Kidney glomerular epithelial cell (primary cell): Measurements from ENCODE around the gene PRKAG2.
"Not testable (repeated sequence)": the region's sequence is repeated elsewhere in the genome, so short reads cannot be mapped to it uniquely, and the experiment has no call there.

Source experiments
- DNase-seq: peaks from one replicate; lab custom pipeline; 2025; lab: John Stamatoyannopoulos, UW

Gene PRKAG2

GRCh38 chr7:151549083-151549482, 327.8 kb downstream of the PRKAG2 start:
- no peak for DNase-seq

GRCh38 chr7:151544183-151544582, 332.7 kb downstream of the PRKAG2 start:
- DNase-seq, result no peak

GRCh38 chr7:151542606-151543130, 334.2 kb downstream of the PRKAG2 start:
- no peak for DNase-seq

GRCh38 chr7:151541709-151542499, 335.0 kb downstream of the PRKAG2 start:
- no peak for DNase-seq

- no peak for DNase-seq
These were observed 336.8 kb downstream of the PRKAG2 start for GRCh38 chr7:151540146-151540545.

- DNase-seq, result no peak
These were observed 337.7 kb downstream of the PRKAG2 start for GRCh38 chr7:151539088-151539671.

DNA sequence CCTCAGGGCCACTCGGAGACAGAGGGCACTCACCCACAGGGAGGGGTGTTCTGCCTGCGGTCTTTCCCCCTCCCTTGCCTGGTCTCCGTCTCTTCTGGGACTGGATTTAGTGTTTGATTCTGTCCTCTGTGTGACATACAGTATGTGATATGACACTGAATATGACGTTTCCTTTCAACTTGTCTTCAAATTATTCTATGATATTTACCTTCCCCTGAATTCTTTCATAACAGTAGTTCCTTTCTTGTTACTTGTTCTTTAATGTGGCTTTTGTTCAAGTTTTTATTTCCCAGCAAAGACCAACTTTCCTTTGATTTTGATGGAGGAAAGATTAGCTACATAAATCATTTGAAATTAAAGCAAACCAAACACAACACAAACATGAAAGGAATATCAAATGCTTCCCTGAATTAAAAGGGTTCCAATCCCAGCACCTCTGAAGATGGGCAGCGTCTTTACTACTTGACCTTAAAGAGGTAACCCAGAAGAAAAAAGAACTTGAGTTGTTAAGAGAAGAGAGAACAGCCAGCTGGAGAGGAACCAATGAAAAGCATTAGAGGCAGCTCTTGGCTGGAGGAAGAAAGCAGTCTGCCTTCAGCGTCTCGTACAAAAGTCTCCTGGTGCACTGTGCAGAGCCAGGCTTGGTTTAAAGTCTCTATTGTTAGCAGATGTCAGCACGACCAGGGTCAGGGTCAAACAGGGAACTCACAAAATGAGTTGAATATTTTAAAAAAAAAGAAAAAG, 338.9 kb downstream of the PRKAG2 start:
- DNase-seq, result no peak

DNA sequence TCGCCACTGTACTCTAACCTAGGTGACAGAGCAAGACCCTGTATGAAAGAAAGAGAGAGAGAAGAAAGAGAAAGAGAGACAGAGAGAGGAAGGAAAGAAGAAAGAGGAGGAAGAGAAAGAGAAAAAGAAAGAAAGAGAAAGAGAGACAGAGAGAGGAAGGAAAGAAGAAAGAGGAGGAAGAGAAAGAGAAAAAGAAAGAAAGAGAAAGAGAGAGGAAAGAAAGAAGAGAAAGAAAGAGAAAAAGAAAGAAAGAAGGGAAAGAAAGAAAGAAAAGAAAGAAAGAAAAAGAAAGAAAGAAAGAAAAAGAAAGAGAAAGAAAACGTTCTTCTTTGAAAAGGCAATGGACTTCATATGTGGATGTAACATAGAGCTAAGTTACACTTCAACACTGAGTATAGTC, 340.7 kb downstream of the PRKAG2 start:
- DNase-seq, result not testable (repeated sequence)

GRCh38 chr7:151529842-151530241, 347.1 kb downstream of the PRKAG2 start:
- DNase-seq, result no peak

DNA sequence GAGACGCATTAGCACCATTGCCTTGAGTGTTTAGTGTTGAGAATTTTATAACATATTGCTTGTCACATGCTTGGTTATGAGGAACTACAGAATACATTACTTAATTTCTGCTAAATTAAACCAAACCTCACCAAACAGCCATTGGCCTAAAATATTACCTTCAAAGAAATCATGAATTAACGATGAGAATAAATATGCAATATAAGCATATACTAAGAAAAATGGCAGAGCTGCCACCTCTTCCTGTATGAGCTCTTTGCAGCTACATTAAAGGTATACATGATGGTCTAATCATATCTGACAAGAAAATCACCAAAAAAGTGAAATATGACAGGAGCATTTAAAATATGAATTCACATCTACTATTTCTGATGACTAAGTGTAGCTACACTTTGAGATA, 352.1 kb downstream of the PRKAG2 start:
- DNase-seq, result no peak

DNA sequence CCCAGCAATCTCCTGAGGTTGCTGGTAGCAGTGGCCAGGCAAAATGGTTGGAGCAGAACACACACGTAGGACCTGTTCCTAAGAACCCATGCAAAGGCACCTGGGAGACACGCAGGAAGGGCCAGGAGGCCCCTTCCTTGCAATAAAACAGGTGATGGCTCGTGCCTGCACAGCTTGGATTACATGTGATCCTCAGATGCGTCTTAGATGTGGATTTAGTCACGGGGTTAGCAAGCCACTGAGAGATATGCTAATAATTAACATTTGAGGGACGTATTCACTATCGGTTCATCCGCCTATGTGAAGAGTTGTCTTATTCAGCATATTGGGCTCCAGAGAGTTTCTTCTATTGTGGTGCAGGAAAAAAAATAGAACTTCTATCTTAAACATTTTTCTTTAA, 352.6 kb downstream of the PRKAG2 start:
- DNase-seq, result no peak

GRCh38 chr7:151520419-151521261, 356.3 kb downstream of the PRKAG2 start:
- no peak for DNase-seq

- DNase-seq, result peak; percentile 98
These were observed 357.0 kb downstream of the PRKAG2 start, which contains the start of gene RHEB for GRCh38 chr7:151519765-151520418. Gene RHEB, minus strand, starts transcription at chr7:151519895. Its CDS starts 384 bp downstream, at chr7:151519511.

GRCh38 chr7:151518947-151519764, 357.8 kb downstream of the PRKAG2 start:
- not testable (repeated sequence) for DNase-seq

DNA sequence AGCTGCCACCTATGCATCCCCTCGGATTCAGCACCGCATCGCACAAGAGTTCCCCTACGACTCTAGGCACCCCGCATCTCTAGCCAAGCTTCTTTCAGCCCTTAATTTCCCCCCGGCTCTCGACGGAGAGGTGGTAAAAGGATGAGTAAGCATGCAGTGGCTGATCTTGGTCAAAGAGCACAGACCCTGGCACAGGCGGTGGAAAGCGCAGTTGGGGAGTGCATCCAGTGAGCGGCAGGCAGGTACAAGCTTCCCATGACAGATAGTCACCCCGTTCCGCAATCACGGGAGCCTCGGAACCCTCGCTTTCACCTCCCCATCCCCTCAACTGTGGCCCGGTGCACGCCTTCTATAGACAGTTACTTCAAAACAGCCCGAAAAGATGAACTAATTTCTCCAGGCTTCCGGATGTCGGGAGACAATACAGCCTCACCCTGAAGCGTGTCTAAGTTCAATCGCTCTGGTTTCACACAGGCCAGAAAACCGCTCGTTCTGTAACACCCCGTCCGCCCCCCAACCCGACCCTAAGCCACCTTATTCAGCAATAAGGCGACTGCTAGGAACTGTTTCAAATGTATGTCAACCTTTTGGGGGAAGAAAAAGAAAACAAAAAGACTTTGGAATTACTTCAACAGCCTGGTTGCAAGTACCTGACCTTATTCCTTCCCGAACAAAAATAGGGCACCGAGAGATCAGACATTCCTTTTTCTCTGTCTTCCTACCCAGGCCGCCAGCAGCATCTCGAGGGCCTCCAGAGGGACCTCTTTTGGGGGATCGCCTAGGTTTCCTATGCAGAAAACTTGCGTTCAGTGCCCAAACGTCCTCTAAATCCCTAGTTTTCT, 358.6 kb downstream of the PRKAG2 start:
- peak; percentile 36 for DNase-seq

- no peak for DNase-seq
These were observed 359.3 kb downstream of the PRKAG2 start for GRCh38 chr7:151517601-151518104.

GRCh38 chr7:151515276-151515565, 361.7 kb downstream of the PRKAG2 start:
- DNase-seq, result no peak

- DNase-seq, result no peak
These were observed 362.2 kb downstream of the PRKAG2 start for GRCh38 chr7:151514461-151515275.
